Measurements from ENCODE around the gene MAG.
"Not testable (repeated sequence)": the region's sequence is repeated elsewhere in the genome, so short reads cannot be mapped to it uniquely, and the experiment has no call there.

Gene MAG

GRCh38 chr19:35281303-35281702 is 10.7 kb upstream of the MAG start:
- no peak for DNase-seq (ENCODE audit: low spot score)

- no peak for DNase-seq (ENCODE audit: low spot score)
Measured at GRCh38 chr19:35284153-35285094, 7.5 kb upstream of the MAG start.

GRCh38 chr19:35285095-35285449 is 6.9 kb upstream of the MAG start:
- DNase-seq (ENCODE audit: low spot score): no peak

GRCh38 chr19:35285465-35285864 is 6.5 kb upstream of the MAG start:
- not testable (repeated sequence) for DNase-seq (ENCODE audit: low spot score)

GRCh38 chr19:35286101-35286500 is 5.9 kb upstream of the MAG start:
- DNase-seq (ENCODE audit: low spot score): not testable (repeated sequence)

GRCh38 chr19:35287713-35288112 is 4.2 kb upstream of the MAG start:
- no peak for DNase-seq (ENCODE audit: low spot score)

GRCh38 chr19:35288331-35288730 is 3.6 kb upstream of the MAG start:
- DNase-seq (ENCODE audit: low spot score): no peak

- no peak for DNase-seq (ENCODE audit: low spot score)
Measured at GRCh38 chr19:35288906-35289305, 3.1 kb upstream of the MAG start.

GRCh38 chr19:35290381-35291127 is 1.4 kb upstream of the MAG start:
- DNase-seq (ENCODE audit: low spot score): no peak

- no peak for DNase-seq (ENCODE audit: low spot score)
Measured at GRCh38 chr19:35291259-35291658, 702 bp upstream of the MAG start.

GRCh38 chr19:35292421-35293362 is 731 bp downstream of the MAG start:
- peak; percentile 36 for DNase-seq (ENCODE audit: low spot score)

GRCh38 chr19:35293363-35293739 is 1.4 kb downstream of the MAG start:
- no peak for DNase-seq (ENCODE audit: low spot score)

- DNase-seq (ENCODE audit: low spot score): no peak
Measured at GRCh38 chr19:35293808-35294207, 1.8 kb downstream of the MAG start.

GRCh38 chr19:35294328-35294727 is 2.4 kb downstream of the MAG start:
- DNase-seq (ENCODE audit: low spot score): no peak

GRCh38 chr19:35294859-35295791 is 3.2 kb downstream of the MAG start:
- no peak for DNase-seq (ENCODE audit: low spot score)

GRCh38 chr19:35295792-35296462 is 4.0 kb downstream of the MAG start:
- DNase-seq (ENCODE audit: low spot score): peak; percentile 80

- peak; percentile 65 for DNase-seq (ENCODE audit: low spot score)
Measured at GRCh38 chr19:35296644-35297514, 4.9 kb downstream of the MAG start.

GRCh38 chr19:35297515-35297848 is 5.5 kb downstream of the MAG start:
- no peak for DNase-seq (ENCODE audit: low spot score)

- no peak for DNase-seq (ENCODE audit: low spot score)
Measured at GRCh38 chr19:35297922-35298321, 6.0 kb downstream of the MAG start.

- no peak for DNase-seq (ENCODE audit: low spot score)
Measured at GRCh38 chr19:35298561-35298972, 6.6 kb downstream of the MAG start.

All from NAMALWA (cell line).